HepG2 (cell line): Measurements from ENCODE around the gene RALY. TPM values are rescaled to one million over a fixed set of nuclear protein-coding genes. Genes with fewer than 3 reads are reported as not detected.

Experiments
- ATAC-seq: fragments of 200-7000 bp; cut with Tn5 transposase; 3 replicates; pipeline ENCODE4 v1.9.1; 2020; ENCODE audit warnings: mild to moderate bottlenecking, moderate library complexity
- BruUV-seq: library from RNA; stranded (reverse); fragments of 400-500 nt; replicated peaks from 2 replicates; lab custom pipeline; 2021; lab: Mats Ljungman, UMichigan
- CTCF ChIA-PET: fragments of 300-600 bp; formaldehyde crosslinking; extraction: SDS; loops from one replicate; lab custom pipeline; 2021; ENCODE audit warnings: low total read pairs, inconsistent platforms, low intra/inter-chr PET ratio; lab: Yijun Ruan, JAX
- POLR2A ChIA-PET: fragments of 350-600 bp; sonication (Branson Sonifier 250); formaldehyde crosslinking; loops from one replicate; lab custom pipeline; 2020; ENCODE audit warnings: antibody characterized with exemption, inconsistent platforms; lab: Yijun Ruan, JAX
- DNase-seq: peaks from one replicate; pipeline ENCODE4 v3.0.0-alpha.2; 2015; ENCODE audit warnings: low spot score
- FAIRE-seq: peaks from 3 replicates; lab custom pipeline; 2011; peaks lifted over from hg19 to GRCh38; lab: Jason Lieb, UNC
- H2AFZ ChIP-seq: one replicate; pipeline ENCODE4 v1.6.1; 2011; ENCODE audit warnings: low read length, inconsistent platforms
- H3K27ac ChIP-seq: fragments of 300-600 bp; 3 replicates; pipeline ENCODE4 v1.8.0; 2011; ENCODE audit warnings: mixed run types, mild to moderate bottlenecking, mixed read lengths, low read length, inconsistent platforms; ENCODE audit not compliant: insufficient read depth; ENCODE audit errors: extremely low read length
- H3K27me3 ChIP-seq, 2 experiments: fragments of 200-600 bp in 1 of 2; 2 replicates in 1 of 2; 3 replicates in 1 of 2; pipeline versions ENCODE4 v1.6.0 to v1.8.0; 2011; ENCODE audit warnings: low read length in 2 of 2, mild to moderate bottlenecking in 2 of 2, moderate library complexity in 2 of 2, inconsistent platforms in 1 of 2; ENCODE audit not compliant: insufficient read depth in 2 of 2, control insufficient read depth in 1 of 2
- H3K36me3 ChIP-seq, 2 experiments: fragments of 200-600 bp in 1 of 2; replicated peaks in 1 of 2; 2 replicates in 1 of 2; 3 replicates in 1 of 2; pipeline versions ENCODE4 v1.5.1 to v1.8.0; 2011; ENCODE audit warnings: low read length in 2 of 2, inconsistent platforms in 1 of 2; ENCODE audit not compliant: insufficient read depth in 2 of 2, control insufficient read depth in 1 of 2
- H3K4me1 ChIP-seq: 2 replicates; pipeline ENCODE4 v1.5.1; 2012; ENCODE audit warnings: low read length, inconsistent platforms; ENCODE audit not compliant: insufficient read depth
- H3K4me2 ChIP-seq: 2 replicates; pipeline ENCODE4 v1.6.0; 2011; ENCODE audit warnings: low read depth, low read length, inconsistent platforms
- H3K4me3 ChIP-seq, 3 experiments: fragments of 200-600 bp in 1 of 3; sonication (generic), shearing (Covaris generic) in 1 of 3; replicated peaks in 1 of 3; 2 replicates each; pipeline ENCODE4 v1.5.1; 2011 to 2016; ENCODE audit warnings: low read length in 3 of 3, inconsistent platforms in 2 of 3, low read depth in 2 of 3, mild to moderate bottlenecking in 2 of 3, control low read depth in 1 of 3, mixed read lengths in 1 of 3; ENCODE audit not compliant: insufficient read depth in 1 of 3
- H3K79me2 ChIP-seq: one replicate; pipeline ENCODE4 v1.6.1; 2011; ENCODE audit warnings: low read length, inconsistent platforms; ENCODE audit not compliant: insufficient read depth
- H3K9ac ChIP-seq: 2 replicates; pipeline ENCODE4 v1.6.0; 2011; ENCODE audit warnings: mild to moderate bottlenecking, low read depth, low read length, inconsistent platforms; ENCODE audit not compliant: insufficient read depth
- H3K9me3 ChIP-seq: 2 replicates; pipeline ENCODE4 v1.5.1; 2012; ENCODE audit warnings: mild to moderate bottlenecking, low read length
- H4K20me1 ChIP-seq: 2 replicates; pipeline ENCODE4 v1.6.0; 2011; ENCODE audit warnings: inconsistent platforms, mild to moderate bottlenecking, low read length, moderate library complexity; ENCODE audit not compliant: insufficient read depth
- AGO2 ChIP-seq: fragments of 200-400 bp; formaldehyde crosslinking; optimal IDR thresholded peaks from 2 replicates; pipeline ENCODE3; 2017; ENCODE audit warnings: mild to moderate bottlenecking, low read depth, low read length, moderate library complexity
- ARID4A ChIP-seq: sonication (generic); formaldehyde crosslinking; IDR thresholded peaks from 2 replicates; pipeline ENCODE4 v1.5.0; 2020; ENCODE audit warnings: mild to moderate bottlenecking, missing genetic modification reagents, borderline replicate concordance
- ERF ChIP-seq: IDR thresholded peaks from 2 replicates; pipeline ENCODE4 v1.6.1; 2018; ENCODE audit warnings: missing biosample characterization, missing genetic modification reagents
- GZF1 ChIP-seq: sonication (generic); formaldehyde crosslinking; IDR thresholded peaks from 2 replicates; pipeline ENCODE4 v1.5.1; 2020; ENCODE audit warnings: mild to moderate bottlenecking, missing genetic modification reagents
- MAFK ChIP-seq, 2 experiments: IDR thresholded peaks in 1 of 2; conservative IDR thresholded peaks in 1 of 2; 2 replicates each; pipeline ENCODE4 v1.6.1; 2011; ENCODE audit warnings: improper control_type of control experiment in 2 of 2, low read length in 2 of 2
- MYPOP ChIP-seq: sonication (generic); formaldehyde crosslinking; IDR thresholded peaks from 2 replicates; pipeline ENCODE4 v1.8.1; 2023; ENCODE audit warnings: mild to moderate bottlenecking, moderate library complexity, missing genetic modification reagents
- PBX3 ChIP-seq: sonication (generic); formaldehyde crosslinking; IDR thresholded peaks from 2 replicates; pipeline ENCODE4 v1.8.1; 2023; ENCODE audit warnings: missing genetic modification reagents, inconsistent platforms, borderline replicate concordance
- RBM22 ChIP-seq: fragments of 200-400 bp; formaldehyde crosslinking; optimal IDR thresholded peaks from 2 replicates; pipeline ENCODE3; 2017; ENCODE audit warnings: mild to moderate bottlenecking, low read length, moderate library complexity
- WGBS: methylation state at CpG from one replicate; pipeline ENCODE4 v1.1.6; 2017; ENCODE audit warnings: low lambda C conversion rate; 5-methylcytosine and 5-hydroxymethylcytosine counted together
- in situ Hi-C: cut with HindIII; loops from 2 replicates; pipeline ENCODE4 v1.10.0; 2017; ENCODE audit warnings: low pct_unique_long_range_greater_than_20kb; ENCODE audit not compliant: extremely low pct_ligation_motif_present
- intact Hi-C: fragments of 100-400 bp; cut with micrococcal nuclease; formaldehyde crosslinking; loops from one replicate; pipeline ENCODE4 v1.10.0; 2022; ENCODE audit not compliant: unreplicated experiment
- polyA plus RNA-seq, 8 experiments: library from polyadenylated mRNA; depleted of rRNA in 3 of 8; stranded (reverse) in 7 of 8; unstranded in 1 of 8; fragments of >200 nt; fragmentation: Illumina TruSeq in 4 of 8; extraction: Trizol in 4 of 8; gene quantifications; 2 replicates each; pipeline versions ENCODE4 v1.2.1 to v1.2.3, GENCODE V29; 2011 to 2016; ENCODE audit warnings: low read depth in 4 of 8, missing spikeins in 1 of 8, mixed read lengths in 1 of 8; ENCODE audit not compliant: insufficient read depth in 1 of 8
- total RNA-seq, 5 experiments: library from RNA; depleted of rRNA; stranded (reverse); fragments of >200 nt; fragmentation: Illumina TruSeq; extraction: Trizol; gene quantifications; 2 replicates each; pipeline ENCODE4 v1.2.3, GENCODE V29; 2016; ENCODE audit warnings: low read depth in 1 of 5
- TF ChIP-seq, protein P1 (sequence below): sonication (generic); formaldehyde crosslinking; IDR thresholded peaks from 2 replicates; pipeline ENCODE4 v1.5.1; 2020; ENCODE audit warnings: mild to moderate bottlenecking, missing genetic modification reagents, moderate library complexity

The RALY gene
- total and polyA plus RNA-seq, 2 of the 13 experiments (the other 11 are each of a cell fraction or from before 2014, with no cell fraction given), result 178 to 186 TPM

DNA sequence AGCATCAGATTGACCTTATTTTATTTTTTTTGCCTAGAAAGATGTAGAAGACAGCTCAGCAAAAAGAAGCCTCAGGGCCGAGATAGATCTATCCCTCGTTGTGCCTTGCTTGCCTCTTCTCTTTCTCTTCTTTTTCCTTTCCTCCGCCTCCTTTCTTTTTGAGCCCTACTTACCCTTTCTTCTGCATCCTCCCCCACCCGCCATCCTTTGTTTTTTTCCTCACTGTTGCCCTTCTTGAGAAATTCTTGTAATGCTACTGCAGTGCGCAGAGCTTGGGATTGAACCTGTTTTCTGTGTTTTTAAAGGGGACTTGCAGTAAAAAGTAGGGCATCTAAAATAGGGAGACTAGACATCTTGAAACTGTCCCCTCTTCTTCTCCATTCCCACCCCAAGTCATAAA lies 18.6 kb downstream of the RALY start:
- Histone ChIP-seq H3K4me2 (no peak overlapping the region), H3K9me3 (no peaks in the 10 kb centered on the region), H4K20me1 (peaks cover 57% of the 10 kb centered on the region), H3K36me3 (peaks cover 4 to 9% of the 10 kb centered on the region in 2 experiments; a peak in 1 of 5 replicates), H3K9ac (no peak overlapping the region), H3K27me3 (no peaks in the 10 kb centered on the region), H2AFZ (no peak overlapping the region), H3K4me3 (no peak overlapping the region), H3K27ac (peak overlapping the region; percentile 0), H3K79me2 (peaks cover 98% of the 10 kb centered on the region), H3K4me1 (peaks cover 96% of the 10 kb centered on the region)
- in situ Hi-C loops (no loop called here), intact Hi-C loops (no loop called here)
- CTCF ChIA-PET, result no interaction called here
- FAIRE-seq (no peak), ATAC-seq (no peak), DNase-seq (no peak)
- no TSS peak for BruUV-seq
- TF ChIP-seq MAFK (conservative IDR thresholded peaks at IDR 0.05 in 1 of 2, IDR thresholded peaks at IDR 0.05 in 1 of 2; ENCODE audit: low read length in 2 of 2) (peak in 1 of 2 experiments; percentile 15; a peak in 1 of 4 replicates), PBX3 (no peak), ERF (CRISPR knock-in tag) (0 out of 2 replicates have a peak, but pooled peaks have one; percentile 22), MYPOP (CRISPR knock-in tag) (0 out of 2 replicates have a peak, but pooled peaks have one; percentile 10), AGO2 (peak; percentile 4), ARID4A (CRISPR knock-in tag) (peak; percentile 22; the same call in 1 of the 2 replicates), GZF1 (CRISPR knock-in tag) (no peak), RBM22 (peak; percentile 70)
- TF ChIP-seq, protein P1, sequence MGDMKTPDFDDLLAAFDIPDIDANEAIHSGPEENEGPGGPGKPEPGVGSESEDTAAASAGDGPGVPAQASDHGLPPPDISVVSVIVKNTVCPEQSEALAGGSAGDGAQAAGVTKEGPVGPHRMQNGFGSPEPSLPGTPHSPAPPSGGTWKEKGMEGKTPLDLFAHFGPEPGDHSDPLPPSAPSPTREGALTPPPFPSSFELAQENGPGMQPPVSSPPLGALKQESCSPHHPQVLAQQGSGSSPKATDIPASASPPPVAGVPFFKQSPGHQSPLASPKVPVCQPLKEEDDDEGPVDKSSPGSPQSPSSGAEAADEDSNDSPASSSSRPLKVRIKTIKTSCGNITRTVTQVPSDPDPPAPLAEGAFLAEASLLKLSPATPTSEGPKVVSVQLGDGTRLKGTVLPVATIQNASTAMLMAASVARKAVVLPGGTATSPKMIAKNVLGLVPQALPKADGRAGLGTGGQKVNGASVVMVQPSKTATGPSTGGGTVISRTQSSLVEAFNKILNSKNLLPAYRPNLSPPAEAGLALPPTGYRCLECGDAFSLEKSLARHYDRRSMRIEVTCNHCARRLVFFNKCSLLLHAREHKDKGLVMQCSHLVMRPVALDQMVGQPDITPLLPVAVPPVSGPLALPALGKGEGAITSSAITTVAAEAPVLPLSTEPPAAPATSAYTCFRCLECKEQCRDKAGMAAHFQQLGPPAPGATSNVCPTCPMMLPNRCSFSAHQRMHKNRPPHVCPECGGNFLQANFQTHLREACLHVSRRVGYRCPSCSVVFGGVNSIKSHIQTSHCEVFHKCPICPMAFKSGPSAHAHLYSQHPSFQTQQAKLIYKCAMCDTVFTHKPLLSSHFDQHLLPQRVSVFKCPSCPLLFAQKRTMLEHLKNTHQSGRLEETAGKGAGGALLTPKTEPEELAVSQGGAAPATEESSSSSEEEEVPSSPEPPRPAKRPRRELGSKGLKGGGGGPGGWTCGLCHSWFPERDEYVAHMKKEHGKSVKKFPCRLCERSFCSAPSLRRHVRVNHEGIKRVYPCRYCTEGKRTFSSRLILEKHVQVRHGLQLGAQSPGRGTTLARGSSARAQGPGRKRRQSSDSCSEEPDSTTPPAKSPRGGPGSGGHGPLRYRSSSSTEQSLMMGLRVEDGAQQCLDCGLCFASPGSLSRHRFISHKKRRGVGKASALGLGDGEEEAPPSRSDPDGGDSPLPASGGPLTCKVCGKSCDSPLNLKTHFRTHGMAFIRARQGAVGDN (CRISPR knock-in tag), result peak; percentile 1; the same call in 1 of the 2 replicates
- POLR2A ChIA-PET, result interaction anchor here (0.8 to 12.7 kb wide), 2 partner anchors 9 to 18 kb away, joined by 4 to 315 read pairs; partner anchors contain the start of gene RALY
- 94% methylated on average over 5 of the region's 5 CpGs for WGBS
